Measurements from ENCODE around the gene VAV3.

- TF ChIP-seq POLR2AphosphoS5 (IDR thresholded peaks at IDR 0.05) (no peak), CTCF (IDR thresholded peaks at IDR 0.05) (no peak), POLR2A (IDR thresholded peaks at IDR 0.05) (no peak)
These were observed 272.2 kb downstream of the VAV3 start for GRCh38 chr1:107692580-107693345.
